Measurements from ENCODE around the gene CCNB3. TPM values are rescaled to one million over a fixed set of nuclear protein-coding genes. Genes with fewer than 3 reads are reported as not detected.

The CCNB3 gene
- total RNA-seq, 4 donors from 2014 or later = 0.44 to 1.8 (median 0.62) TPM

DNA sequence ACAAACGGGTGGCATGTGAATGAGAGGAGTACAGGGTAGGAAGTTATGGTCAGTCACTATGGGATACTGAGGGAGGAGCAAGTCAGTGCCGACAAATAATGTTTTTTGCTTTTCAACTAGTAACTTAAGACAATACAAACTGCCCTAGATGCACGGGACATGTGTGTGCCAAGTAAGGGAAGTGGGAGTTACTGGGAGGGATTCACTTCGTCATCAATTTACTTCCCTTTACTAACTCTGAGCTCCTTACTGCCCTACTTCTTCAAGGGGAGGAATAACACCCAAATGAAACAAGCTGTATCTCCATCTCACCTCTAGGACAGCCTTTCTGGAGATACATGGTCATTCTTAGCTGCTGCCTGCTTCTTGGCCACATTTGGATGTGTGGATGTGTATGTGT lies 168.4 kb downstream of the CCNB3 start:
- TF ChIP-seq, protein P1, sequence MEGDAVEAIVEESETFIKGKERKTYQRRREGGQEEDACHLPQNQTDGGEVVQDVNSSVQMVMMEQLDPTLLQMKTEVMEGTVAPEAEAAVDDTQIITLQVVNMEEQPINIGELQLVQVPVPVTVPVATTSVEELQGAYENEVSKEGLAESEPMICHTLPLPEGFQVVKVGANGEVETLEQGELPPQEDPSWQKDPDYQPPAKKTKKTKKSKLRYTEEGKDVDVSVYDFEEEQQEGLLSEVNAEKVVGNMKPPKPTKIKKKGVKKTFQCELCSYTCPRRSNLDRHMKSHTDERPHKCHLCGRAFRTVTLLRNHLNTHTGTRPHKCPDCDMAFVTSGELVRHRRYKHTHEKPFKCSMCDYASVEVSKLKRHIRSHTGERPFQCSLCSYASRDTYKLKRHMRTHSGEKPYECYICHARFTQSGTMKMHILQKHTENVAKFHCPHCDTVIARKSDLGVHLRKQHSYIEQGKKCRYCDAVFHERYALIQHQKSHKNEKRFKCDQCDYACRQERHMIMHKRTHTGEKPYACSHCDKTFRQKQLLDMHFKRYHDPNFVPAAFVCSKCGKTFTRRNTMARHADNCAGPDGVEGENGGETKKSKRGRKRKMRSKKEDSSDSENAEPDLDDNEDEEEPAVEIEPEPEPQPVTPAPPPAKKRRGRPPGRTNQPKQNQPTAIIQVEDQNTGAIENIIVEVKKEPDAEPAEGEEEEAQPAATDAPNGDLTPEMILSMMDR (IDR thresholded peaks at IDR 0.05; ENCODE audit: low read depth) = no peak

DNA sequence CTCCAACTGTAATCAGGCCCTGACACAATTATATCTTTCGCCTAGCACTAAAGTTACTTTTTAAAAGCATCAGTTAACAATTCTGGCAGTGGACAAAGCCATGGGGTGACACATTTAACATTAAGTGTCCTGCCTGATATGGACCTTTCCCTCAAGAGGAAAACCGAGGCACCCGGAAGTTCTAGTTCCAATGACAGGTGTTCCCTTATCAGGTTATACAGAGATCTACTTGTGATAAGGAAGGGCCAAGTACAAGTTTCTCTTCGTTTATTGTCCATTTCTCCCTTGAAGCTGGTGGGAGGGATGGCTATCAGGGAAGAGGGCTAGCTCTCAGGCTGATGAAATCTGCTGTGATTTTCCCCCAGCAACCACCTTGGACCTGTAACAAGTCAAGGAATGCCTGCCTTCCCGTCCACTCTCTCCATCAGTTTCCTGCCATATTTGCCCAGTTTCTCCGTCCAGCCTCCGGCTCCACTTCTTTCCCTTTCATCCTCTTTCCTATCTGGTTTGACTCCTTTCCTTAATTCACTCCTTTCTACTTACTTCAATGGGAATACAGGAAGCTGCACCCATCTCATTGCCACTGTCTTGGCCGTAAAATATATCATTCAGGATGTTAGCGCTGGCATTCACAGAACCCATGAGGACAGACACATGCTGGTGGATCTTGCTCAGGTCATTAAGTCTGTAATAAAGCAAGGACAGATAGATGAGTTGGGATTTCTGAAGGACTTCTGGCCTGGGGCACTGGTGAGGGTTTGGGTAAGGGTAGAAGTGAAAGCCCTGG lies 171.1 kb downstream of the CCNB3 start:
- TF ChIP-seq, protein P1 (IDR thresholded peaks at IDR 0.05; ENCODE audit: low read depth) = no peak

DNA sequence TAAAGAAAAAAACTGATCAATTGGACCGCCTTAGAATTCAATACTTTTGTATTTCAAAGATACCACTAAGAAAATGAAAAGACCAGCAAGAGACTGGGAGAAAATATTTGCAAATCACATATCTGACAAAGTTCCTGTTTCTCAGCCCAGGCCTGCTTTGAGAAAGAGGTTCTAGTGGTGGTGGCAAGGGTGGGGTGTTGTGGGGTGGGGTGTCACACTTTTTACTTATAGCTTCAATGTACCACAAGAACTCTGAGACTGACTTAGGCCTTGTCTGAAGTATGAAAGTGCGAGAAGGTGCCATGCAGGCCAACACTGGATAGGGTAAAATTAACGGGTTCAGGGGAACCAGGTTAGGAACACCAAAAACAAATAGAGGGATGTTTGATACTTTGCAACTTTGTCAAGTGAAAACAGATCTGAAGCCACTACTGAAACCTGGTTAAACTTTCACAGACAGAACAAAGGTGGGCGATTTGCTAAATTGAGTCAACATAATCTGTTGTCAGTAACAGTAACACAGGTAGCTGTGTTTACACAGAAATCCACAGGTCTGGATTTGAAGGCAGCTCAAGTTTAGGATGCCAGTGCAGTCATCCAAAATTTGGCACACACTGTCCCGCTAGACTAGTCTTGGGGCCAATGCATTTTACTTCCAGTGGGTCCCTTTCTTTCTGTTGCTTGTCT lies 177.3 kb downstream of the CCNB3 start:
- TF ChIP-seq, protein P1 (IDR thresholded peaks at IDR 0.05; ENCODE audit: low read depth) = no peak

DNA sequence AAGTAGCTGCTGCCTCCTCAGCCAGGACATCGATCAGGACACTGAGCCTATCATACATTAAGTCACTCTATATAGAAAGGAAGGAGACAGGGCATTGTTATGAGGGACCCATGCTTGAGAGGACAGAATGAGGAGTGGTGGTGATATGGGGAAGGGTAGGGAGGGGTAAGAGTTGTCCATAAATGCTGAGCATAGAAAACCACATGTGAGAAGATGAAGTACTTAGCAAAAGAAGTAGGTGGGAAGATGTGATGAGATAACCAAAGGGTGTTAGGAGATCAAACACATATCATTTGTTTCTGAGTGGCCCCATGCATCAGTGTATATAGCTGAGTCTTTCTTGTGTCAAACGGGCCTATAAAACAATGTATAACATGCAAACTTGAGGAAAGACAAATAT lies 182.0 kb downstream of the CCNB3 start:
- TF ChIP-seq, protein P1 (IDR thresholded peaks at IDR 0.05; ENCODE audit: low read depth) = no peak

DNA sequence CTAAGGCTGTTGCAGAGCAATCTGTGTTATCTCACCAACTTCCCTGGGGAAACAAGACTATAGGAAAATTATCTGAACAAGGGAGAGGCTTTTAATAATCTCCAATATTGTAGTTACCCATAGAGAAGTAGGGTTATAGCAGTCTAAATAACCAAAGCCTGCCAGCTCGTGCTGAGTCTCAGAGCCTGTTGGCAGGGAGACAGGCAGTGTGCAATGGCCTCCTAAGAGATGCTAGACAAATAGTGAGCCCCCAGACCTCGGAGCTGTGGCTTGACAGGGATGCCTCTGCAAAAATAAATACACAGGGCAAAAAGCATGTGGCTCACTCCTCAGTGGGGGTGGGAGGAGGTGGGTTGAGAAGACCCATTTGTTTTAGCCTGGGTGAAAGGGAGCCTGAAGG lies 189.3 kb downstream of the CCNB3 start:
- TF ChIP-seq, protein P1 (IDR thresholded peaks at IDR 0.05; ENCODE audit: low read depth) = no peak

Small RNA genes lying within 50 kb of the gene (small RNA-seq; reads per million reads assigned to genes)
- gene PYY3 = not detected
- gene RF00019 = 0.49 reads per million

Other genes with a start within 250 kb of the CCNB3 start
- not detected for gene AKAP4, start 3.8 kb upstream of the CCNB3 start, total RNA-seq